HG03469 (cell line): Measurements from ENCODE around the gene CUX1.

Source experiments
- ATAC-seq: cut with Tn5 transposase; IDR thresholded peaks from one replicate; pipeline ENCODE4 v1.9.1; 2021; ENCODE audit warnings: mild to moderate bottlenecking, moderate library complexity, moderate number of reproducible peaks; ENCODE audit not compliant: unreplicated experiment

The CUX1 gene

DNA sequence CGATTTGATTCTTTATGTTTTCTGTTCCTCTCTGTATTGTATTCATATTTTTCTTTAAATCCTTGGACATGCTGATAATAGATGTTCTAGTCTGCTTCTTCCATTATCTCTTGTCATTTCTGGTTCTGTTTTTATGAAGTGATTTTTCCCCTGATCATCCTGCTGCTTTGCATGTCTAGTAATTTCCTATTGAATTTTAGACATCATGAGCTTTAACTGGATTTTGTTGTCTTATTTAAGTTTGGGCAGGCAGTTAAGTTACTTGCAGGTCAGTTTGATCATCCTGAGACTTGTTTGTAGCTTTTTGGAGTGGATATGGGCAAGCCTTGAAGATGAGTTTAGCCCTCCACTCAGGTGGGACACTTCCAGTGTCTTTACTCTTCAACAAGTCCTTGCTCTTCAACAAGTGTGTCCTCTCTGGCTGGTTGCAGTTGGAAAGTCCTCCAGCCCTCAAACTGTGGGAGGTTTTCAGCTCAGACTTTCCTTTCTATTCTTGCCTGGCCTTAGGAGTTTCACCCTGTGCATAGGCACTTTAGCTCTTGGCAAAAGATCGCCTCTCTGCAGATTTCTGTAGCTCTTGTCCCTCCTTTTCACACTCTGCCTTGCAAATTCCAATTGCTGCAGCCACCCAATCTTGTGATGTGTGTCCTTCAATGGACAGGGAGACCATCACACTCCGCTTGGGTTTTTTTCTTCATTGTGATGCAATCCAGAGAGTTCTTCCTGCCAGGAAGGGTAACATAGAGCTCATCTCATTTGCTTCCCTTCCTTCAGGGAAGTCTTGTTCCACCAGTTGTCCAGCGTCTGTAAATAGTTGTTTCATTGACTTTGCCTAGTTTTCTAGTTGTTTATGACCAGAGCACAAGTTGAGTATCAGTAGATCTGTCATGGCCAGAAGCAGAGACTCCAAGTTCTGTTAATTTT lies 272.0 kb downstream of the CUX1 start:
- ATAC-seq, result no peak

DNA sequence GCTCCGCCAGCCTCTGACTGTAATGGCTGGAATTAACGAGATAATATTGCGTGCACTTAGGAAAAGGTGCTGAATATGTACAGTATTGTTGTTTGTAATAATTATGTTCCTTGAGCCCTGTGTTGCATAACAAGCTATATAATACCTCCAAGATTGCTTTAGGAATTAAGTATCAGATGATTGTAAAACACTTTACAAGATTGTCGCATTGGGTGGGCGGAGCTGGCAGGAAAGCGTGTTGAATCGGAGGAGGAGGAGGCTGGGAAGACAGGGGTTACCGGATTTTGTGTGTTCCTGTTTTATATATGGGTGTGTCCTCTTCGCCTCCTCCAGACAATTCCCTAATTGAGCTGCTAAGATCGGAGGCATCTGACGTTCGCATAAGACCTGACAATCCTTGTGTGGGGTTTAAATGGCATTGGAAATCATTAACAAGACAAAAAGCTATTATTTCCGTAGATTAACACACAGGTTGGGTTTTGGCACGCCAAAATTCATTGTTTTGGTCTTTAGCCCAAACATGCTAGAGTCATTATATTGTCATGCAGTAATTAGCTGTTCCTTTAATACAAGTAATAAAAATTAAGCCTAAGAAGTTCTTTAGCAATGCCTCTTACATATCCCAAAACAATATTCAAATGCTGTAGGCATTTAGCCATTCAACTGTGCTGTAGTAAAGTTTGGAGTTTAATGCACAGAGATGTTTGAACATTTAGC lies 276.3 kb downstream of the CUX1 start:
- ATAC-seq, result no peak

DNA sequence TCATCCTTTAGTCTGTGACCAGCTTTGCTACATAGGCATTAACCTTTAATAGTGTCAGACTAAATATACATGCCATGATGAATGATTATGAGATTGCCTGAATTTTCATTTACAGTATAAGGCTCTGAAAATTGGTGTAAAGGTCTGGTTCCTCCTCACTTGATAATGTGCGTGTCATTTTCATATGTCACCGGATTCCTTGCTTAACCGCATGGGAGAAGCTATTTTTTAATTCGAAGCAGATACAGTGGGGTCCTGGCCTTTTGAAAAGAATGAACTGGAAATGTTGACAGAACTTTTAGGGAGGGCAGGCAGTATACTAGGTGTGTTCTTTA lies 276.9 kb downstream of the CUX1 start:
- no peak for ATAC-seq

DNA sequence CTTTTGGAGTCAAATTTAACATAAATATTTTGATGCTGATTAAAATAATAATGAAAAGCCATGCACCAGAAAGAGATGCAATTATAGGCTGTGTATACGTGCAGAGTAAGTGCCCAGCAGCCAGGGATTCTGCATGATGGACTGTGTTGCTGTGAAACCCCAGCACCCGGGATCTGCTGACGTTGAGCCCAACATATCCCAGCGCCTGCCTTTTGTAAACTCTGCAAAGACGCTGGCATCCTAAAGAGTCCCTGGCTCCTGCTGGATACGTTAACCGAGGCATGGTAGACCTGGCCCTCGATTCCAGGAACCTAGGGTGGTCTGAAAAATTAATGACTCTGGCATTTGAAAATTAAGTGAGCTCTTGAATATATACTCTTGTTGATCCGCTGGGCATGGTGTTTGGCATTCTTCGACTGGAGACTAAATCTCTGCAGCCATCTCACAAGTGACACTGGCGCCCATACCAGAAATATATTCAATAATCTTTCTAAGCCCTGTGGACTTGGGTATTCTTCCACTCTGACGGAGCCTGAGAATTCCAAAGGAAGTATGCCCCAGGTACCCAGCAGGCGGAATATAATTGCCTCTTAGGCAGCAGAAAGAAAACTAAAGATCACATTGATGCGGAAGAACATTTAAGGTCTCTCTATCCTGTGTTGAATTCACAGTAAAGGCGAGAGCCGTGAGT lies 278.0 kb downstream of the CUX1 start:
- no peak for ATAC-seq

DNA sequence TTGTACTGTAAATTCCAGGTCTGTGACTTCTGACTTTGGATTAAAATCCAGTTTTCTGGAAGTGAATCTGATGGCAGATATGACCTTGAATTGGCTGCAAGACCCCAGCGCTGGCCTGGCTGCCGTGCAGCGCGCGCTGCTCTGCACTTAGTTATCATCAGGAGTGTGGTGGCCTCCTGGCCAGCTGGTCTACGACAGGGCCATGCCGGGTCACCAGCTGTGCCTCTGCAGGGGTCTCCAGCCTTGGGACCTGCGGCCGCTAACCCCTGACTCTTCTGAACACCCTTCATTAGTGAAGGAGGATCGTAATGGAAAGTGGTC lies 278.5 kb downstream of the CUX1 start:
- ATAC-seq, result no peak

DNA sequence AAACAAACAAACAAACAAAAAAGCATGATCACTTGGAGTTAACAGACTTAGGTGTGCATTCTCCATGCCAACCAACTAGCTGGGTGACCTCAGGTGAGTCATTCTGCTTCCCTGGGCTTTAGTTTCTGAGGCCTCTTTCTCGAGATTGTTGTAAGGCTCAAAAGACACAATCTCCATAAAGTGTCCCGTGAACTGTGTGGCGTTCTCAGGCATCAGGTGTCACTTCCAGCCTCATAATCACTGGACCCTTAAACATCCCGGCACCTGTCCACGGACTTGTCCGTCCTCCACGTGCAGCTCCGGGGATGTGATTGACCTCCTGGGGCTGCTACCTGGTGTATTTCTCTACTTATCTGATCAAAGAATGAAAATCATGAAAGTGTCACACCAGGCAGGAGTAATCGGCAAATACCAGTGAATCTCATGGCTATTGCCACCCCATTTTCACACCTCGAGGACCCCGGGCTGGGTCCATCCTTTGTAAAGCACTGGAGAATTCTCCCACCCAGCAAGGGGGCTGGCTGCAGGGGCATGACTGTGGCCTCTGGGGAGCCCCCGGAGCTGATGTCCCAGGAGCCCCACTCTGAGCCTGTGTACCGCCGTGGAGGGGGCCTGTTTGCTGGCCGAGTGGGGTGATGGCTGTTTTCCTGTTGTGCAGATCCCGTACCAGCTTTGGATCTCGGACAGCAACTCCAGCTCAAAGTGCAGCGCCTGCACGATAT lies 279.4 kb downstream of the CUX1 start:
- ATAC-seq, result no peak

DNA sequence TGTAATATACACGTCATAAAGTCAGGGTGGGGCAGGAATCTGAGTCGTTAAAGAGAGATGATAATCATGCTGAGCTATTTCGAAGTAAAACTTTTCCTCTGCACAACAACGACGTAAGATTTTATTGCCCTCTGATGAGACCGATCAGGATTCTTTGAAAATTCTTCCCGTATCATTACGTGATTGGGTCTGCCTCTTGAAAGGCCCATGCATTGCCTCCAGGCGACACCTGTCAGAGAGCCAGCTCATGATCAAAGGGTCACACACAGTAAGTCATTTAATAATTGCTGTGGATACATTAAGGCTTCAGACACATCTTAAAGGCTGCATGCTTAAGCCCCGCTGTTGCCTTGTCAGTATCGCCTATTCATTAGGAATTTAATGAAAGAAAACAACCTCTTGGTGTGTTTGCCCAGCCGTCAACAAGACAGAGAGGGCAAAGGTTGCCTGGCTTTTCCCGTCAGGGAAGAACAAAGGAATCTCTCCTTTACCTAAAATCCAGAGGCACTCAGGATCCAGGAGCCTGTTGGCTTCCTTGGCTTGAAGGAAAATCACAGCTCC lies 280.3 kb downstream of the CUX1 start:
- no peak for ATAC-seq

DNA sequence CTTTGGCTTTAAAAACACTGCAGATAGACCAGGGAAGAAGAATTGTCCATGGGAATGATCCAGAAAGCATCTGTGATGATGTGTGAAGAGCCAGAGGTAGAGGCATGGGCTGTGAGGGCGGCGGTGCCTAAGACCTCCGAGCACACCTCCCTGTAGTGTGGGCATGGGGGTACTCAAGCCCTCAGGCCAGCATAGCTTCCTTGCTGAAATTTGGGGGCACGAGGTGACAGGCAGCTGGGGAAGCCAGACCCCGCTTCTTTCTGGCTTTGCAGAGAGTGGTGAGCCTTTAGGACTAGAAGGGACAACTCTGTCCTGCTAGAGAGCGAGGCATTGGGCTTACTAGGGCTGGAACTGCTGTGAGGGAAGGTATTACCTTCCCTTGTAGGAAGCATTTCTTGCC lies 281.6 kb downstream of the CUX1 start:
- no peak for ATAC-seq

DNA sequence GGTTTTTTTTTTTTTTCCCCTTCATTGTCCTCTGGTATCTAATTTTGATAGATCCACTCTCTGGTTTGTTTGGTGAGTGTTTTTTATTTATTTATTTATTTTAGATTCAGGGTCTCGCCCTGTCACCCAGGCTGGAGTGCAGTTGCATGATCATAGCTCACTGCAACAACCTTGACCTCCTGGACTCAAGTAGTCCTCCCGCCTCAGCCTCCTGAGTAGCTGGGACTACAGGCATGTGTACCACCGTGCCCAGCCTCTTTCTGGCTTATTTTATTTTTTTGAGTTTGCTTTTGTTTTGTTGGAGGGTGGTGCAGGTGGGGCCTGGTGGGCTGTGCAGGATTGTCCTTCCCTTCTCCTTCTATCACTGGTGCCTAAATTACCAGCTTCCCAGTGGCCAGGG lies 282.0 kb downstream of the CUX1 start:
- ATAC-seq, result no peak

DNA sequence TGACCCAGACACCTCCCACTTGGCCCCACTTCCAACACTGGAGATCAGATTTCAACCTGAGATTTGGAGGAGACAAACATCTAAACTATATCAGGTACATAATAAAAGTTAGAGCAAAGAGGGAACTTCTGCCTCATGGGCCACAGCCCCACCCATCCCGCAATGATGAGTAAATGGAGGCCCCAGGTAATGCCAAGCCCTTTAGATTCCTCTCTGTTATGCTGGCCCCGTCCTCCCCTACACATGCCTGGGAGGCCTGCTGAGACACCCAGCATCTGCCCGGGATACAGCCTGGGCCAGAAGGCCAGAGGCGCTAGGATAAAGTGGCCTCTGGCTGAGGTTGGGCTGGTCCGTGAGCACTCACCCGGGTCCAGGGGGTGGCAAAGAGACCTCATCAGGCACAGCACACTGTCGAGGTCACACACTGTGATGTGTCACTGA lies 283.7 kb downstream of the CUX1 start:
- no peak for ATAC-seq

DNA sequence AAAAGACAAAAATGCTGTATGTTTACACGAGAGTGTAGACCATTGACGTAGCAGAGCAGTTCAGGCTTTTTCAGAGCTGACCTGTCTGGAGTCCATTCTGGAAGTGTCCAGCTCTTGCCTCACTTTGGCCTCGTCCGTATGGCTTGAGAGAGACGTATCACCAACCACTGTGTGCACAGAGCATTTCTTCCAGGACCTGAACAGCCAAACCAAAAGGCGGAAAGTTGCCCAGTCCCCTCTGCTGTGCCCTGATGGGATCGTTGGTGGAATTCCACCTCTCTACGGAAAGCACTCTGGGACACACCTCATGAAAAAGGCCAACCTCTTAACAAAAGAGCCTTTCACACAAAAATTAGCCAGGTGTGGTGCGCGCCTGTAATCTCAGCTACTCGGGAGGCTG lies 284.5 kb downstream of the CUX1 start:
- ATAC-seq, result no peak

DNA sequence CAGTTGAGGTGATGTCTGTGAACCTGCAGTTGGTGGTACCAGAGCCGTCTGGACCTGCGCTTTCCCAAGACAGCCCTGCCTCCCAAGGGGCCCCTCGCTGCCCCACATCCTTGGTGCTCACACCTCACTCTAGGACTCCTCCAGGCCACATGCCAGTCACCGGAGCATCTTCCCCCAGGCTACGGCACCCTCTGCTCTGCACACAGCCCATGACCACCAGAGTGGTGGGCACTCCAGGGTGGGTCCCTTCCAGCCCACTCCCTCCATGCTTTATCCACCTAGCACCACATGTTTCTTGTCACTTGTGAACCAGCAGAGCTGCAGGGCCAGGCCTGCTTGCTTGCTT lies 285.6 kb downstream of the CUX1 start:
- no peak for ATAC-seq

DNA sequence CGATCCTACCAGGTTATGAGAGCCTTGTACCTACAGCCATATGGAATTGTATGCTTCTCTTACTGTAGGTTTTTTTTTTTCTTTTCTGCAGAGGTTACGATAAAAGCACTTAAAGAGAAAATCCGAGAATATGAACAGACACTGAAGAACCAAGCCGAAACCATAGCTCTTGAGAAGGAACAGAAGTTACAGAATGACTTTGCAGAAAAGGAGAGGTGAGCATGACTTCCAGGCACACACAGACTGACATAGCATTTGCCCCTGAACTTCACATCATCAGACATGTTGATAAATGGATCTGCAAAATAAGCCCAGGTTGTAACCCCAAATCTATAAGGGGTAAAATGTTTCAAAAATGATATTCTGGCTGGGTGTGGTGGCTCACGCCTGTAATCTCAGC lies 286.8 kb downstream of the CUX1 start:
- no peak for ATAC-seq

DNA sequence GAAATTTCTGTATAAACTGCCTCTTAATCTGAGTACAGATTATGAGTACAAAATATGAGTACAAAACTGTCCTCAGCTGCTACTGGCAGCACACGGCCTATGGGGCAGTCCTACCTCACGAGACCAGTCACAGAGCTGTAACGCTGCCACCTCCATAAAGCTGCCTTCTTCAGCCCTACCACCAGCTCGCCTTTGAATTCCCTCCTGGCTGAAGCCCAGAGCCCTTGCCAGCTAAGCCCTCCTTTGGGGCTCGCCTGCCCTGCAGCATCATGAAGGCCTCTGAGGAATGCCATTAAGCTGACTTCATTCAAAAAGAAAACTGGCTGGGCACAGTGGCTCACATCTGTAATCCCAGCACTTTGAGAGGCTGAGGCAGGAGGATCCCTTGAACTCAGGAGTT lies 289.2 kb downstream of the CUX1 start:
- ATAC-seq, result no peak

DNA sequence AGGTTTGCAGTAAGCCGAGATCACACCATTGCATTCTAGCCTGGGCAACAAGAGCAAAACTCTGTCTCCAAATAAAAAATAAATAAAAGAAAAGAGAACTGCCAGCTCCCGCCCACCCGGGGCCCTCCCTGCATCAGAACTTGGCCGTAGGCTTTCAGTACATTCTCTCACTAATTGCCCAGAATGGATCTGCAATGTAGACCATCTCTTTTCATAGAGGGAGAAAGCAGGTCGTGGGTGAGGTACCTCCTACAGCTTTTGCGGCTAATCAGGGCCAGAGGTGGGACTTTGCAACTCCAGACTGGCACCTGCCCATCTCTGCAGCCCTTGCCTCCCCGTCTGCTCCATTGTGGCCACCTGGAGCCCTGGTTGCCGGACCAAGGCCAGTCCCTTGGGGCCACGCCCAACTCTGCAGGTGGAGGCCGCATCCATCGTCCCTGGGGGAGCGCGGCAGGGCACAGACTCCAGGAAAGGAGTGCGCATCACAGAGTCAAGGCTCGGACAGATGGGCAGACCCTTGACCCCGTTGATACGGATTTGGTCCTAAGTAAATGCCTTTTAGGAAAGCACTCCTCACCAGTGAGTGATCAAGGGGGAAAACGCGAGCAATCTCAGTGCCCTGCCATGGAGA lies 290.2 kb downstream of the CUX1 start:
- ATAC-seq, result no peak

DNA sequence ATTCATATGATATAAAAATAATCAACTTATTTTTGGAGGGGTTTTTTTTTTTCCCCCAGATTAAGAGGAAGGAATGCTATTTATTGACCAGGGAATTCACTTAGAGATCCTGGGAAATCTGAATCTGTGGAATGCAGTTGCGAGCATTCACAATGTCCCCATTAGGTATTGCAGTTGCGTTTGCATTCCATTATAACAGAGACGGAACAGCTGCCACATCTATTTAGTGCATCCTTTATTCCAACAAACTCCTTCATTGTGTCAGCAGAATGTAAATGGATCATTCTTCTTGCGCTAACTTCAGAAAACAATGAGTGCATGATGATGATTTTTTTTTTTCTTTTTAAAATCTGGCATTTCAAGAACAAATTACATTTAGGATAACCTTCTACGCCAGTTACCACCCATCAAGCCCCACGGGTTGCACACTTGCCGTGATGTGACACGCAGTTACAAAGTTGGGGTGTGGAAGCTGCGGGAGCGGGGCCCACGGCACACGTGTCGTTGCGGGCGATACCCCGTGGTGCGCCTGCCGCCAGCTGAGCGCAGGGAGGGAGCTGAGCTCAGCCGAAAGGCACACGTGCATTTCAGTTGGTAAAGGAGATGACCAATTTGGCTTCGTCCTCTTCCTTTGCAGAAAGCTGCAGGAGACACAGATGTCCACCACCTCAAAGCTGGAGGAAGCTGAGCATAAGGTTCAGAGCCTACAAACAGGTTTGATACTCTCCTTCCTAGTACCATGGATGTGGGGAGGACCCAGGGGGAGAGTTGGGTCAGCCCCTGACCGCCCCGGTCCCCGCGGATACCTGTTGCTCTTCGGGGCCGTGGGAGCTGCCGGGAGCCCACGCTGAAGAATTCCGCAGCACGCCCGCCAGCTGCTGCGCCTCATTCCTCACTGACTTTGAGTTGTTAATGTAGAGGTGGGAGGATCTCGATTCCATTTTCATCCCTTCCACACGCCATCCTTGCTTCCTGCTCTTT lies 293.9 kb downstream of the CUX1 start:
- ATAC-seq, result no peak

DNA sequence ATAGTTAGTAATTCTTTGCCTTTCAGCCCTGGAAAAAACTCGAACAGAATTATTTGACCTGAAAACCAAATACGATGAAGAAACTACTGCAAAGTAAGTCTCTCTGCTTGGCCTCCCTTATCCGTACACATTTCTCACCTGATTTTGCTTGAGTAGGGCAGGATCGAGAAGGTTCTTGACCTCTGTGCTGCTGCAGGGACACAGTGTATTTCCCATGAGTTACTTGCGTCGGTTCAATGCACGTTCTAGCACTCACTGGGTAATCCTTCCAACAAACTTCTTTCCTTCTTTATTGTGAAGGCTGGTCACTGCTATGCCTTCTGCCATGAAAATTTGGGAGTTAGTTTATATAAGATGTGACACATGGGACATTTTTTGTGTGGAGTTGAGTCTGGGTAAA lies 297.8 kb downstream of the CUX1 start:
- ATAC-seq, result no peak

DNA sequence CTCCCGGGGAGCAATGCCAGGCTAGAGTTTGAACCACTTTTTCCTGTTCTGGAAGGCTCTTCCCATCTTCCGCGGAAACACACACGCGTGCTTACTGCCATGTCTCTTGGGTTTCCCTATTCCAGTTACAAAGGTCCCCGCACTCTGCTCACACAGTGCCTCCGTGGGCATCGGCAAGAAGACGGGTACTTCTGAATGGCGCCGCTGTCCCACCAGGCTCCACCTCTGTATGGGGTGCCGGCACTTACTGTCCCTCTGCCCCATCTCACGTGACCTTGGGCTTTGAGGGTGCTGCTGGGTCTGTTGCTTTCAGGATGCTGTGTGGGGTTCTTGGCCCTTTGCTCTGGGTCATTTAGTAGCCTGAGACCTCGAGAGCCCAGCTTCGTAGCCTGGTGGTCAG lies 298.5 kb downstream of the CUX1 start:
- ATAC-seq, result no peak

DNA sequence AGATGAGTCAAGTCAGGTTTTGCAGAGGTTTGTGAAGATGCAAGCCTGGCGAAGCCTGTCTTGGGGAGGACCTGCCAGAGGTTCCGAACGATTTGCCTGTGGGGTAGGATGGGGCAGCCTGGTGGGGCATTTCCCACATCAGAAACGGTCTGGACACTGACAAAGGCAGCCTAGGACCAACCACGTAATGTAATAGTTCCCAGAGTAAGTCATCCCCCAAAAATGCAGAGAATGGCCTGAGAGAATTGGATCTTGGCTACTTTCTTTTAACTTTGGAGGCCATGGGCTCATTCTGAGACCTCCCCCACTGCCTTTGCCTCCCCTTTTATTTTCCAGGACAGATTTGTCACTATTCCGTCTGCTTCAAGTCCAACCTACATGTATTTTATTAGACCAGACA lies 300.3 kb downstream of the CUX1 start:
- no peak for ATAC-seq
